ENCODE results near the gene SFXN5.

SFXN5 gene

GRCh38 chr2:72982781-72983499, 88.6 kb downstream of the SFXN5 start:
- Mint-ChIP-seq H3K9me3 (no peaks in the 10 kb centered on the region), H3K4me3 (no peak overlapping the region), H3K27ac (no peak overlapping the region), H3K4me1 (no peaks in the 10 kb centered on the region), H3K36me3 (ENCODE audit: low read depth) (no peaks in the 10 kb centered on the region), H3K27me3 (no peaks in the 10 kb centered on the region)
- DNase-seq (no peak), ATAC-seq (no peak)

GRCh38 chr2:72982219-72982618, 89.3 kb downstream of the SFXN5 start:
- H3K27me3 Mint-ChIP-seq: no peaks in the 10 kb centered on the region
- no peaks in the 10 kb centered on the region for H3K4me1 Mint-ChIP-seq
- no peak overlapping the region for H3K4me3 Mint-ChIP-seq
- no peaks in the 10 kb centered on the region for H3K9me3 Mint-ChIP-seq
- DNase-seq (no peak), ATAC-seq (peak; percentile 31)
- no peak overlapping the region for H3K27ac Mint-ChIP-seq
- H3K36me3 Mint-ChIP-seq (ENCODE audit: low read depth): no peaks in the 10 kb centered on the region

GRCh38 chr2:72981536-72981935, 90.0 kb downstream of the SFXN5 start:
- ATAC-seq (no peak), DNase-seq (no peak)
- H3K27me3 Mint-ChIP-seq: no peaks in the 10 kb centered on the region
- no peaks in the 10 kb centered on the region for H3K4me1 Mint-ChIP-seq
- no peak overlapping the region for H3K4me3 Mint-ChIP-seq
- no peak overlapping the region for H3K27ac Mint-ChIP-seq
- H3K36me3 Mint-ChIP-seq (ENCODE audit: low read depth): no peaks in the 10 kb centered on the region
- no peaks in the 10 kb centered on the region for H3K9me3 Mint-ChIP-seq

- no peaks in the 10 kb centered on the region for H3K27me3 Mint-ChIP-seq
- no peak for ATAC-seq
- H3K36me3 Mint-ChIP-seq (ENCODE audit: low read depth): no peaks in the 10 kb centered on the region
- no peak overlapping the region for H3K27ac Mint-ChIP-seq
- DNase-seq: no peak
- H3K4me3 Mint-ChIP-seq: no peak overlapping the region
- H3K4me1 Mint-ChIP-seq: no peaks in the 10 kb centered on the region
- no peaks in the 10 kb centered on the region for H3K9me3 Mint-ChIP-seq
Measured at GRCh38 chr2:72980535-72981217, 90.8 kb downstream of the SFXN5 start.

- DNase-seq (no peak), ATAC-seq (no peak)
- Mint-ChIP-seq H3K4me1 (no peaks in the 10 kb centered on the region), H3K4me3 (no peak overlapping the region), H3K27ac (no peak overlapping the region), H3K27me3 (no peaks in the 10 kb centered on the region), H3K9me3 (no peaks in the 10 kb centered on the region), H3K36me3 (ENCODE audit: low read depth) (no peaks in the 10 kb centered on the region)
Measured at GRCh38 chr2:72979896-72980295, 91.6 kb downstream of the SFXN5 start.

GRCh38 chr2:72975017-72975416, 96.5 kb downstream of the SFXN5 start:
- H3K4me1 Mint-ChIP-seq: no peaks in the 10 kb centered on the region
- H3K4me3 Mint-ChIP-seq: no peak overlapping the region
- no peaks in the 10 kb centered on the region for H3K27me3 Mint-ChIP-seq
- H3K9me3 Mint-ChIP-seq: no peaks in the 10 kb centered on the region
- ATAC-seq: no peak
- no peak overlapping the region for H3K27ac Mint-ChIP-seq
- no peaks in the 10 kb centered on the region for H3K36me3 Mint-ChIP-seq (ENCODE audit: low read depth)
- no peak for DNase-seq

- no peaks in the 10 kb centered on the region for H3K9me3 Mint-ChIP-seq
- H3K27ac Mint-ChIP-seq: no peak overlapping the region
- H3K4me3 Mint-ChIP-seq: no peak overlapping the region
- H3K27me3 Mint-ChIP-seq: no peaks in the 10 kb centered on the region
- no peaks in the 10 kb centered on the region for H3K36me3 Mint-ChIP-seq (ENCODE audit: low read depth)
- ATAC-seq (no peak), DNase-seq (no peak)
- no peaks in the 10 kb centered on the region for H3K4me1 Mint-ChIP-seq
Measured at GRCh38 chr2:72974436-72974754, 97.1 kb downstream of the SFXN5 start.

- H3K4me1 Mint-ChIP-seq: no peaks in the 10 kb centered on the region
- peak; percentile 36 for DNase-seq
- no peak overlapping the region for H3K27ac Mint-ChIP-seq
- no peaks in the 10 kb centered on the region for H3K27me3 Mint-ChIP-seq
- no peak overlapping the region for H3K4me3 Mint-ChIP-seq
- H3K9me3 Mint-ChIP-seq: no peaks in the 10 kb centered on the region
- ATAC-seq: peak; percentile 74
- H3K36me3 Mint-ChIP-seq (ENCODE audit: low read depth): no peaks in the 10 kb centered on the region
Measured at GRCh38 chr2:72973566-72974435, 97.7 kb downstream of the SFXN5 start.

- Mint-ChIP-seq H3K4me3 (no peak overlapping the region), H3K4me1 (no peaks in the 10 kb centered on the region), H3K9me3 (no peaks in the 10 kb centered on the region), H3K36me3 (ENCODE audit: low read depth) (no peaks in the 10 kb centered on the region), H3K27me3 (no peaks in the 10 kb centered on the region), H3K27ac (no peak overlapping the region)
- ATAC-seq: no peak
- DNase-seq: no peak
Measured at GRCh38 chr2:72973137-72973535, 98.4 kb downstream of the SFXN5 start.

- H3K9me3 Mint-ChIP-seq: no peaks in the 10 kb centered on the region
- no peaks in the 10 kb centered on the region for H3K27me3 Mint-ChIP-seq
- no peaks in the 10 kb centered on the region for H3K4me1 Mint-ChIP-seq
- H3K36me3 Mint-ChIP-seq (ENCODE audit: low read depth): no peaks in the 10 kb centered on the region
- no peak for ATAC-seq
- H3K4me3 Mint-ChIP-seq: no peak overlapping the region
- DNase-seq: no peak
- H3K27ac Mint-ChIP-seq: no peak overlapping the region
Measured at GRCh38 chr2:72972352-72973136, 99.0 kb downstream of the SFXN5 start.

GRCh38 chr2:72971036-72971435, 100.5 kb downstream of the SFXN5 start:
- no peak overlapping the region for H3K27ac Mint-ChIP-seq
- H3K9me3 Mint-ChIP-seq: no peaks in the 10 kb centered on the region
- DNase-seq (no peak), ATAC-seq (no peak)
- H3K36me3 Mint-ChIP-seq (ENCODE audit: low read depth): no peaks in the 10 kb centered on the region
- H3K4me1 Mint-ChIP-seq: no peaks in the 10 kb centered on the region
- no peaks in the 10 kb centered on the region for H3K27me3 Mint-ChIP-seq
- H3K4me3 Mint-ChIP-seq: no peak overlapping the region

GRCh38 chr2:72969706-72970105, 101.8 kb downstream of the SFXN5 start:
- H3K27ac Mint-ChIP-seq: no peak overlapping the region

GRCh38 chr2:72968286-72968685, 103.2 kb downstream of the SFXN5 start:
- Mint-ChIP-seq H3K9me3 (no peaks in the 10 kb centered on the region), H3K4me3 (no peak overlapping the region), H3K27me3 (no peaks in the 10 kb centered on the region), H3K27ac (no peak overlapping the region), H3K4me1 (no peaks in the 10 kb centered on the region), H3K36me3 (ENCODE audit: low read depth) (no peaks in the 10 kb centered on the region)
- DNase-seq (no peak), ATAC-seq (no peak)

More at GRCh38 chr2:72969706-72970105, 101.8 kb downstream of the SFXN5 start:
- H3K9me3 Mint-ChIP-seq: no peaks in the 10 kb centered on the region
- no peaks in the 10 kb centered on the region for H3K36me3 Mint-ChIP-seq (ENCODE audit: low read depth)
- no peaks in the 10 kb centered on the region for H3K27me3 Mint-ChIP-seq
- H3K4me1 Mint-ChIP-seq: no peaks in the 10 kb centered on the region
- DNase-seq (no peak), ATAC-seq (no peak)
- H3K4me3 Mint-ChIP-seq: no peak overlapping the region

GRCh38 chr2:72965770-72966450, 105.6 kb downstream of the SFXN5 start:
- DNase-seq (no peak), ATAC-seq (no peak)
- H3K9me3 Mint-ChIP-seq: no peaks in the 10 kb centered on the region
- no peaks in the 10 kb centered on the region for H3K36me3 Mint-ChIP-seq (ENCODE audit: low read depth)
- H3K27ac Mint-ChIP-seq: no peak overlapping the region
- no peak overlapping the region for H3K4me3 Mint-ChIP-seq
- no peaks in the 10 kb centered on the region for H3K4me1 Mint-ChIP-seq
- H3K27me3 Mint-ChIP-seq: no peaks in the 10 kb centered on the region

Measured in activated naive CD8-positive, alpha-beta T cell treated with anti-CD3 and anti-CD28 coated beads, Interleukin-2, amount 50 U/mL, for 24 hours (primary cell).